ENCODE measurements around the gene OR2T8. TPM values are rescaled to one million over a fixed set of nuclear protein-coding genes. Genes with fewer than 3 reads are reported as not detected.
"Not testable (repeated sequence)": the region's sequence is repeated elsewhere in the genome, so short reads cannot be mapped to it uniquely, and the experiment has no call there.

Gene OR2T8
- total RNA-seq, 1 donor from 2014 or later = not detected

- no peak for TF ChIP-seq CTCF (IDR thresholded peaks at IDR 0.05)
- Mint-ChIP-seq H3K4me1 (ENCODE audit: low read depth) (no peaks in the 10 kb centered on the region), H3K27me3 (ENCODE audit: low read depth) (peaks cover 2% of the 10 kb centered on the region), H3K4me3 (ENCODE audit: unreplicated experiment) (no peak overlapping the region), H3K27ac (ENCODE audit: unreplicated experiment) (no peak overlapping the region), H3K36me3 (ENCODE audit: low read depth) (no peaks in the 10 kb centered on the region), H3K9me3 (ENCODE audit: low read depth) (peaks cover 13% of the 10 kb centered on the region)
- no peak for DNase-seq (ENCODE audit: low spot score)
Observed at GRCh38 chr1:247935781-247936180, 15.7 kb downstream of the OR2T8 start.

GRCh38 chr1:247936415-247936814 is 16.4 kb downstream of the OR2T8 start:
- no peak for TF ChIP-seq CTCF (IDR thresholded peaks at IDR 0.05)
- H3K9me3 Mint-ChIP-seq (ENCODE audit: low read depth) = peaks cover 11% of the 10 kb centered on the region
- H3K4me1 Mint-ChIP-seq (ENCODE audit: low read depth) = no peaks in the 10 kb centered on the region
- no peaks in the 10 kb centered on the region for H3K36me3 Mint-ChIP-seq (ENCODE audit: low read depth)
- H3K4me3 Mint-ChIP-seq (ENCODE audit: unreplicated experiment) = no peak overlapping the region
- peak; percentile 73 for DNase-seq (ENCODE audit: low spot score)
- no peak overlapping the region for H3K27ac Mint-ChIP-seq (ENCODE audit: unreplicated experiment)
- H3K27me3 Mint-ChIP-seq (ENCODE audit: low read depth) = peaks cover 2% of the 10 kb centered on the region

- DNase-seq (ENCODE audit: low spot score) = peak; percentile 89
- not testable (repeated sequence) for H3K4me1 Mint-ChIP-seq (ENCODE audit: low read depth); H3K9me3 Mint-ChIP-seq (ENCODE audit: low read depth); H3K27me3 Mint-ChIP-seq (ENCODE audit: low read depth); H3K27ac Mint-ChIP-seq (ENCODE audit: unreplicated experiment); H3K36me3 Mint-ChIP-seq (ENCODE audit: low read depth)
- peak overlapping the region; percentile 54 for H3K4me3 Mint-ChIP-seq (ENCODE audit: unreplicated experiment)
- peak; percentile 68 for TF ChIP-seq CTCF (IDR thresholded peaks at IDR 0.05)
Observed at GRCh38 chr1:247936965-247937734, 17.1 kb downstream of the OR2T8 start.

GRCh38 chr1:247942624-247943023 is 22.6 kb downstream of the OR2T8 start:
- no peaks in the 10 kb centered on the region for H3K4me1 Mint-ChIP-seq (ENCODE audit: low read depth)
- H3K27me3 Mint-ChIP-seq (ENCODE audit: low read depth) = no peaks in the 10 kb centered on the region
- no peak overlapping the region for H3K4me3 Mint-ChIP-seq (ENCODE audit: unreplicated experiment)
- no peak overlapping the region for H3K27ac Mint-ChIP-seq (ENCODE audit: unreplicated experiment)
- no peak for DNase-seq (ENCODE audit: low spot score)
- H3K36me3 Mint-ChIP-seq (ENCODE audit: low read depth) = no peaks in the 10 kb centered on the region
- no peak for TF ChIP-seq CTCF (IDR thresholded peaks at IDR 0.05)
- peaks cover 28% of the 10 kb centered on the region for H3K9me3 Mint-ChIP-seq (ENCODE audit: low read depth)

GRCh38 chr1:247948558-247948957 is 28.5 kb downstream of the OR2T8 start, which contains the start of gene OR2L8:
Gene OR2L8 (plus strand): TSS chr1:247948858. CDS start chr1:247948858, 0 bp downstream.
- H3K4me3 Mint-ChIP-seq (ENCODE audit: unreplicated experiment) = no peak within 1 kb of the TSS
- peaks cover 48% of the 10 kb centered on the region for H3K9me3 Mint-ChIP-seq (ENCODE audit: low read depth)
- no peak for DNase-seq (ENCODE audit: low spot score)
- no peaks in the 10 kb centered on the region for H3K27me3 Mint-ChIP-seq (ENCODE audit: low read depth)
- H3K4me1 Mint-ChIP-seq (ENCODE audit: low read depth) = no peaks in the 10 kb centered on the region
- no peaks in the 10 kb centered on the region for H3K36me3 Mint-ChIP-seq (ENCODE audit: low read depth)
- TF ChIP-seq CTCF (IDR thresholded peaks at IDR 0.05) = no peak
- H3K27ac Mint-ChIP-seq (ENCODE audit: unreplicated experiment) = no peak within 1 kb of the TSS
